ENCODE data around the gene STMN3. TPM values are rescaled to one million over a fixed set of nuclear protein-coding genes. Genes with fewer than 3 reads are reported as not detected.
A peak's percentile ranks its signal among the peaks of the same experiment; 100 is the strongest.

The STMN3 gene
- total RNA-seq, 1 donor: 1.1 TPM

- H3K4me2 ChIP-seq (ENCODE audit: insufficient read depth, low read length): no peak overlapping the region
- no peaks in the 10 kb centered on the region for H3K79me2 ChIP-seq (ENCODE audit: insufficient read depth, low read length)
- no peak for TF ChIP-seq CTCF (IDR thresholded peaks at IDR 0.05; ENCODE audit: extremely low read depth, low read depth, low read length)
- no peaks in the 10 kb centered on the region for H3K36me3 ChIP-seq (ENCODE audit: insufficient read depth, low read length)
- no peaks in the 10 kb centered on the region for H3K4me1 ChIP-seq (ENCODE audit: insufficient read depth, low read length)
- H3K27ac ChIP-seq (ENCODE audit: low read depth, low read length): no peak overlapping the region
- no peaks in the 10 kb centered on the region for H4K20me1 ChIP-seq (ENCODE audit: insufficient read depth, low read length)
- H3K27me3 ChIP-seq (ENCODE audit: insufficient read depth, low read length): peaks cover 4% of the 10 kb centered on the region
- H3K9me3 ChIP-seq (ENCODE audit: low read depth, low read length): no peaks in the 10 kb centered on the region
- no peak overlapping the region for H3K4me3 ChIP-seq (ENCODE audit: insufficient read depth, low read length)
- no peak overlapping the region for H2AFZ ChIP-seq (ENCODE audit: low read length)
- DNase-seq (ENCODE audit: insufficient read length, low spot score, missing footprints): no peak
Observed at GRCh38 chr20:63645218-63645617, 8.0 kb downstream of the STMN3 start.

DNA sequence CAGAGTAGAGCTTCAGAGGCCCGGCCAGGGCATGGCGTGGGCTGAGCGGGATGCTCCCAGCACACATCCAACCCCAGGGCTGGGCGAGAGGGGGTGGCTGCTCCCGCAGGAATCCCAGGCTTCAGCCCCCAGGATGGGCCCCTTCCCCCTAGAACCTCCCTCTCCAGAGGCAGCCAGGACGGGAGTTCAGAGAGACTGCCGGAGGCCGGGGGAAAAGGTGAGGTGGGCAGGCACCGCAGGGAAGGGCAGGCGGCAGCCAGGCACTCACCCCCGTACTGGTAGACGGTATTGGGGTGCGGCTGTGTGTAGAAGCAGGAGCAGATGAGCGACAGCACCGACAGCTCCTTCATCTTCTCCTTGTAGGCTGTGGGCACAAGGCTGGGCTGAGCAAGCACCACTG, 9.3 kb downstream of the STMN3 start:
- peak; percentile 59 for DNase-seq (ENCODE audit: insufficient read length, low spot score, missing footprints)
- Histone ChIP-seq H3K79me2 (ENCODE audit: insufficient read depth, low read length) (no peaks in the 10 kb centered on the region), H2AFZ (ENCODE audit: low read length) (no peak overlapping the region), H3K36me3 (ENCODE audit: insufficient read depth, low read length) (no peaks in the 10 kb centered on the region), H4K20me1 (ENCODE audit: insufficient read depth, low read length) (no peaks in the 10 kb centered on the region), H3K27ac (ENCODE audit: low read depth, low read length) (no peak overlapping the region), H3K27me3 (ENCODE audit: insufficient read depth, low read length) (peaks cover 4% of the 10 kb centered on the region), H3K4me2 (ENCODE audit: insufficient read depth, low read length) (no peak overlapping the region), H3K4me3 (ENCODE audit: insufficient read depth, low read length) (no peak overlapping the region), H3K9me3 (ENCODE audit: low read depth, low read length) (no peaks in the 10 kb centered on the region), H3K4me1 (ENCODE audit: insufficient read depth, low read length) (no peaks in the 10 kb centered on the region)
- TF ChIP-seq CTCF (IDR thresholded peaks at IDR 0.05; ENCODE audit: extremely low read depth, low read depth, low read length): no peak

GRCh38 chr20:63643499-63643898, 9.7 kb downstream of the STMN3 start:
- Histone ChIP-seq H3K27me3 (ENCODE audit: insufficient read depth, low read length) (peaks cover 4% of the 10 kb centered on the region), H4K20me1 (ENCODE audit: insufficient read depth, low read length) (no peaks in the 10 kb centered on the region), H3K4me1 (ENCODE audit: insufficient read depth, low read length) (no peaks in the 10 kb centered on the region), H3K4me3 (ENCODE audit: insufficient read depth, low read length) (no peak overlapping the region), H3K36me3 (ENCODE audit: insufficient read depth, low read length) (no peaks in the 10 kb centered on the region), H3K79me2 (ENCODE audit: insufficient read depth, low read length) (no peaks in the 10 kb centered on the region), H3K27ac (ENCODE audit: low read depth, low read length) (no peak overlapping the region), H2AFZ (ENCODE audit: low read length) (no peak overlapping the region), H3K9me3 (ENCODE audit: low read depth, low read length) (no peaks in the 10 kb centered on the region), H3K4me2 (ENCODE audit: insufficient read depth, low read length) (no peak overlapping the region)
- no peak for TF ChIP-seq CTCF (IDR thresholded peaks at IDR 0.05; ENCODE audit: extremely low read depth, low read depth, low read length)
- no peak for DNase-seq (ENCODE audit: insufficient read length, low spot score, missing footprints)

GRCh38 chr20:63642527-63643247, 10.5 kb downstream of the STMN3 start:
- Histone ChIP-seq H4K20me1 (ENCODE audit: insufficient read depth, low read length) (no peaks in the 10 kb centered on the region), H3K4me1 (ENCODE audit: insufficient read depth, low read length) (no peaks in the 10 kb centered on the region), H3K4me3 (ENCODE audit: insufficient read depth, low read length) (peak overlapping the region; percentile 62), H3K9me3 (ENCODE audit: low read depth, low read length) (no peaks in the 10 kb centered on the region), H3K4me2 (ENCODE audit: insufficient read depth, low read length) (peak overlapping the region; percentile 65), H3K79me2 (ENCODE audit: insufficient read depth, low read length) (no peaks in the 10 kb centered on the region), H3K27ac (ENCODE audit: low read depth, low read length) (no peak overlapping the region), H3K27me3 (ENCODE audit: insufficient read depth, low read length) (peaks cover 4% of the 10 kb centered on the region), H3K36me3 (ENCODE audit: insufficient read depth, low read length) (no peaks in the 10 kb centered on the region), H2AFZ (ENCODE audit: low read length) (no peak overlapping the region)
- DNase-seq (ENCODE audit: insufficient read length, low spot score, missing footprints): no peak
- no peak for TF ChIP-seq CTCF (IDR thresholded peaks at IDR 0.05; ENCODE audit: extremely low read depth, low read depth, low read length)

All from osteoblast (primary cell).